ENCODE measurements around the gene ABHD17C. TPM values are rescaled to one million over a fixed set of nuclear protein-coding genes. Genes with fewer than 3 reads are reported as not detected.

Gene ABHD17C
- total RNA-seq, 1 experiment from 2014 or later, result 42.2 TPM

GRCh38 chr15:80798911-80799310, 103.8 kb downstream of the ABHD17C start:
- Histone ChIP-seq H2AFZ (no peak overlapping the region), H4K20me1 (ENCODE audit: insufficient read depth) (no peaks in the 10 kb centered on the region), H3K9me2 (ENCODE audit: insufficient read depth) (no peaks in the 10 kb centered on the region), H3K4me2 (no peak overlapping the region), H3K4me3 (no peak overlapping the region), H3K4me1 (replicated peaks; ENCODE audit: insufficient read depth) (no peaks in the 10 kb centered on the region), H3K27ac (no peak overlapping the region), H3F3A (ENCODE audit: insufficient read depth, low read depth) (no peaks in the 10 kb centered on the region), H3K27me3 (ENCODE audit: insufficient read depth, low read depth) (no peaks in the 10 kb centered on the region), H3K79me2 (ENCODE audit: low read depth) (no peaks in the 10 kb centered on the region), H3K36me3 (ENCODE audit: low read depth) (no peaks in the 10 kb centered on the region), H3K9me3 (ENCODE audit: insufficient read depth, low read depth) (no peaks in the 10 kb centered on the region)
- TF ChIP-seq, protein P1, sequence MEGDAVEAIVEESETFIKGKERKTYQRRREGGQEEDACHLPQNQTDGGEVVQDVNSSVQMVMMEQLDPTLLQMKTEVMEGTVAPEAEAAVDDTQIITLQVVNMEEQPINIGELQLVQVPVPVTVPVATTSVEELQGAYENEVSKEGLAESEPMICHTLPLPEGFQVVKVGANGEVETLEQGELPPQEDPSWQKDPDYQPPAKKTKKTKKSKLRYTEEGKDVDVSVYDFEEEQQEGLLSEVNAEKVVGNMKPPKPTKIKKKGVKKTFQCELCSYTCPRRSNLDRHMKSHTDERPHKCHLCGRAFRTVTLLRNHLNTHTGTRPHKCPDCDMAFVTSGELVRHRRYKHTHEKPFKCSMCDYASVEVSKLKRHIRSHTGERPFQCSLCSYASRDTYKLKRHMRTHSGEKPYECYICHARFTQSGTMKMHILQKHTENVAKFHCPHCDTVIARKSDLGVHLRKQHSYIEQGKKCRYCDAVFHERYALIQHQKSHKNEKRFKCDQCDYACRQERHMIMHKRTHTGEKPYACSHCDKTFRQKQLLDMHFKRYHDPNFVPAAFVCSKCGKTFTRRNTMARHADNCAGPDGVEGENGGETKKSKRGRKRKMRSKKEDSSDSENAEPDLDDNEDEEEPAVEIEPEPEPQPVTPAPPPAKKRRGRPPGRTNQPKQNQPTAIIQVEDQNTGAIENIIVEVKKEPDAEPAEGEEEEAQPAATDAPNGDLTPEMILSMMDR (conservative IDR thresholded peaks at IDR 0.05), result no peak
- TF ChIP-seq EZH2 (IDR thresholded peaks at IDR 0.05; ENCODE audit: low read depth), result no peak
- no peak for DNase-seq
- CTCF ChIA-PET, result no interaction called here
- intact Hi-C loops (cut with micrococcal nuclease; ENCODE audit: unreplicated experiment), result no loop called here
- BruUV-seq (replicated peaks), result no TSS peak
- POLR2A ChIA-PET (ENCODE audit: unreplicated experiment), result interaction anchor here (0.7 kb wide), 1 partner anchor 141 kb away, joined by 3 read pairs; no protein-coding TSS in a partner anchor

DNA sequence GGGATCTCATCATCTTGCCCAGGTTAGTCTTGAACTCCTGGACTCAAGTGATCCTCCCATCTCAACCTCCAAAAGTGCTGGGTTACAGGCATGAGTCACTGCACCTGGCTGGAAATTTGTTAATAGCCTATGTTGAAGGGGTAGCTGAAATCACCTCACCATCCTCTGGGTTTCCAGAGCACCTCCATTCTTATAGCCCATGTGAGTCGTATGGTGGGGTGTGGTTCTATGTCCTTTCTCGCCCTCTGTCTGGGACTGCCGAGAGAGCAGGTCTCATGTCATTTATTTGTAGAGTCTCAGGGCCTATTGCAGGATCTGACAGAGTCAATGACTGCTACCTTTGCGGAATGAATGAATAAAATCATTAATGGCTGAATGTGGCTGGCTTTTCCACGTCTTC, 105.0 kb downstream of the ABHD17C start:
- no peak overlapping the region for H3K27ac ChIP-seq
- no peaks in the 10 kb centered on the region for H3K4me1 ChIP-seq (replicated peaks; ENCODE audit: insufficient read depth)
- ChIA-PET POLR2A (ENCODE audit: unreplicated experiment) (interaction anchor here (0.6 to 0.7 kb wide), 2 partner anchors 83 to 322 kb away, joined by 7 to 10 read pairs; no protein-coding TSS in a partner anchor), CTCF (no interaction called here)
- H3K36me3 ChIP-seq (ENCODE audit: low read depth), result no peaks in the 10 kb centered on the region
- no peak for TF ChIP-seq EZH2 (IDR thresholded peaks at IDR 0.05; ENCODE audit: low read depth)
- TF ChIP-seq, protein P1 (conservative IDR thresholded peaks at IDR 0.05), result no peak
- no peaks in the 10 kb centered on the region for H3K9me2 ChIP-seq (ENCODE audit: insufficient read depth)
- BruUV-seq (replicated peaks), result no TSS peak
- H3K4me2 ChIP-seq, result no peak overlapping the region
- H2AFZ ChIP-seq, result no peak overlapping the region
- no peak for DNase-seq
- no peak overlapping the region for H3K4me3 ChIP-seq
- no peaks in the 10 kb centered on the region; the same call in 1 of the 2 replicates for H3F3A ChIP-seq (ENCODE audit: insufficient read depth, low read depth)
- intact Hi-C loops (cut with micrococcal nuclease; ENCODE audit: unreplicated experiment), result no loop called here
- H4K20me1 ChIP-seq (ENCODE audit: insufficient read depth), result no peaks in the 10 kb centered on the region
- no peaks in the 10 kb centered on the region for H3K27me3 ChIP-seq (ENCODE audit: insufficient read depth, low read depth)
- H3K79me2 ChIP-seq (ENCODE audit: low read depth), result no peaks in the 10 kb centered on the region
- H3K9me3 ChIP-seq (ENCODE audit: insufficient read depth, low read depth), result no peaks in the 10 kb centered on the region

DNA sequence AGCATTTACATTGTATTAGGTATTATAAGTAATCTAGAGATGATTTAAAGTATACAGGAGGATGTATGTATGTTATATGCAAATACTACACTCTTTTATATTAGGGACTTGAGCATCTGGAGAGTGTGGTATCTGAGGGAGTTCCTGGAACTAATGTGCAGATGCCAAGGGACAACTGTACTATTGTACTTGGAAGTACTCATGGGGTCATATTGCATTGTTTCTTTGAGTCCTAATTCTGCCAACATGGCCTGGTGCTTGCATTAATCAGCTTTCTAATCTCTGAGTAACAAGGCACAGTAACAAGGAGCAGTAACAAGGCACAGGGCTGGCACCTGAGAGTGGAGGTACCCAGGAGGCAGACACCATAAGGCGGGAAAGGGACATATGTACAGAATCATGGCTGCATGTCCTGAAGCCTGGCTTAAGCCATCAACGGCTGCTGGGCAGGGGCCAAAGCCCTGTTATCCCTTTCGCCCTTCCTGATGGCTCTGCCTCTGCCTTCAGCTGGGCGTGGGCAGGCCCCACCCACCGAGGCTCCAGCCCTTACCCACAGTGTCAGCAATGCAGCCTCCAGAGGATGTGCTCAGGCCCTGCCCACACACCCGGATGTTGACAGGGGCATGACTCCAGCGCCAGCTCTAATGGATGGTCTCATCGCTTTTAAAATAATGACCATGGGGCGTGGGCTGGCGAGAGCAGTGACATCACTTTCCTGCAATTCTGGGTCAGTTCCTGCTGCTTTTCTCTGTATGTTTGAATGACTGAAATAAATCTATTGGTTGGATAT, 107.0 kb downstream of the ABHD17C start:
- no peaks in the 10 kb centered on the region for H3K27me3 ChIP-seq (ENCODE audit: insufficient read depth, low read depth)
- ChIA-PET POLR2A (ENCODE audit: unreplicated experiment) (no interaction called here), CTCF (no interaction called here)
- H4K20me1 ChIP-seq (ENCODE audit: insufficient read depth), result no peaks in the 10 kb centered on the region
- H3K4me3 ChIP-seq, result no peak overlapping the region
- H3K79me2 ChIP-seq (ENCODE audit: low read depth), result no peaks in the 10 kb centered on the region
- H2AFZ ChIP-seq, result no peak overlapping the region
- H3K36me3 ChIP-seq (ENCODE audit: low read depth), result no peaks in the 10 kb centered on the region
- H3F3A ChIP-seq (ENCODE audit: insufficient read depth, low read depth), result no peaks in the 10 kb centered on the region; the same call in 1 of the 2 replicates
- H3K9me2 ChIP-seq (ENCODE audit: insufficient read depth), result no peaks in the 10 kb centered on the region
- no peak overlapping the region for H3K27ac ChIP-seq
- no peak for DNase-seq
- no TSS peak for BruUV-seq (replicated peaks)
- H3K4me2 ChIP-seq, result no peak overlapping the region
- TF ChIP-seq EZH2 (IDR thresholded peaks at IDR 0.05; ENCODE audit: low read depth), result no peak
- TF ChIP-seq, protein P1 (conservative IDR thresholded peaks at IDR 0.05), result no peak
- no peaks in the 10 kb centered on the region; the same call in 1 of the 2 replicates for H3K4me1 ChIP-seq (replicated peaks; ENCODE audit: insufficient read depth)
- no peaks in the 10 kb centered on the region for H3K9me3 ChIP-seq (ENCODE audit: insufficient read depth, low read depth)
- intact Hi-C loops (cut with micrococcal nuclease; ENCODE audit: unreplicated experiment), result no loop called here

All from PC-9 (cell line).